Sigmoid colon (tissue), 3 donors: ENCODE results near the gene LCE1F.

Experiments
- POLR2A ChIP-seq, 2 donors: fragments of 450-650 bp; IDR thresholded peaks; one replicate each; pipeline ENCODE4 v1.6.1; 2016; ENCODE audit warnings: antibody characterized with exemption in 2 of 2, mild to moderate bottlenecking in 2 of 2, moderate library complexity in 2 of 2
- TF ChIP-seq, protein P1 (sequence below), 4 experiments: fragments of 450-650 bp in 3 of 4; fragments of 200-600 bp in 1 of 4; IDR thresholded peaks; one replicate each; pipeline ENCODE4 v1.5.1; 2016 to 2019; ENCODE audit warnings: antibody characterized with exemption in 4 of 4, mild to moderate bottlenecking in 3 of 4, moderate library complexity in 2 of 4

GRCh38 chr1:152811050-152811449 is 36.1 kb downstream of the LCE1F start:
- TF ChIP-seq POLR2A (IDR thresholded peaks at IDR 0.05) = no peak
- TF ChIP-seq, protein P1, sequence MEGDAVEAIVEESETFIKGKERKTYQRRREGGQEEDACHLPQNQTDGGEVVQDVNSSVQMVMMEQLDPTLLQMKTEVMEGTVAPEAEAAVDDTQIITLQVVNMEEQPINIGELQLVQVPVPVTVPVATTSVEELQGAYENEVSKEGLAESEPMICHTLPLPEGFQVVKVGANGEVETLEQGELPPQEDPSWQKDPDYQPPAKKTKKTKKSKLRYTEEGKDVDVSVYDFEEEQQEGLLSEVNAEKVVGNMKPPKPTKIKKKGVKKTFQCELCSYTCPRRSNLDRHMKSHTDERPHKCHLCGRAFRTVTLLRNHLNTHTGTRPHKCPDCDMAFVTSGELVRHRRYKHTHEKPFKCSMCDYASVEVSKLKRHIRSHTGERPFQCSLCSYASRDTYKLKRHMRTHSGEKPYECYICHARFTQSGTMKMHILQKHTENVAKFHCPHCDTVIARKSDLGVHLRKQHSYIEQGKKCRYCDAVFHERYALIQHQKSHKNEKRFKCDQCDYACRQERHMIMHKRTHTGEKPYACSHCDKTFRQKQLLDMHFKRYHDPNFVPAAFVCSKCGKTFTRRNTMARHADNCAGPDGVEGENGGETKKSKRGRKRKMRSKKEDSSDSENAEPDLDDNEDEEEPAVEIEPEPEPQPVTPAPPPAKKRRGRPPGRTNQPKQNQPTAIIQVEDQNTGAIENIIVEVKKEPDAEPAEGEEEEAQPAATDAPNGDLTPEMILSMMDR (IDR thresholded peaks at IDR 0.05) = no peak
